H1 (cell line): ENCODE data around the gene DDX51. TPM values are rescaled to one million over a fixed set of nuclear protein-coding genes. Genes with fewer than 3 reads are reported as not detected.

Source experiments
- CTCF ChIA-PET: fragments of 300-600 bp; sonication (Branson Sonifier 250); formaldehyde crosslinking; loops from one replicate; lab custom pipeline; 2021; ENCODE audit not compliant: partially characterized antibody; lab: Charles Lee
- POLR2A ChIA-PET: fragments of 300-600 bp; sonication (Branson Sonifier 250); formaldehyde crosslinking; loops from one replicate; lab custom pipeline; 2021; ENCODE audit warnings: inconsistent platforms; ENCODE audit not compliant: partially characterized antibody; lab: Charles Lee
- DNase-seq, 2 experiments: peaks; one replicate each; pipeline versions ENCODE4 v3.0.0 to v3.0.0-alpha.2; 2010 to 2022; ENCODE audit warnings: low spot score in 2 of 2, low read depth in 1 of 2, mixed read lengths in 1 of 2
- FAIRE-seq: peaks from 2 replicates; lab custom pipeline; 2011; peaks lifted over from hg19 to GRCh38; lab: Jason Lieb, UNC
- H2AFZ ChIP-seq: 2 replicates; pipeline ENCODE4 v1.8.1; 2012; ENCODE audit warnings: low read length, inconsistent platforms
- H2AK5ac ChIP-seq: 2 replicates; pipeline ENCODE4 v1.6.1; 2013; ENCODE audit warnings: low read depth, low read length
- H2BK120ac ChIP-seq: replicated peaks from 2 replicates; pipeline ENCODE3; 2013; ENCODE audit warnings: low read depth, low read length, inconsistent platforms
- H2BK12ac ChIP-seq: 2 replicates; pipeline ENCODE4 v1.6.1; 2013; ENCODE audit warnings: low read depth, low read length
- H2BK15ac ChIP-seq: 2 replicates; pipeline ENCODE4 v1.6.1; 2013; ENCODE audit warnings: low read length
- H2BK20ac ChIP-seq: 2 replicates; pipeline ENCODE4 v1.6.1; 2013; ENCODE audit warnings: low read length
- H2BK5ac ChIP-seq: 2 replicates; pipeline ENCODE4 v1.6.1; 2013; ENCODE audit warnings: low read depth, low read length
- H3K14ac ChIP-seq: 2 replicates; pipeline ENCODE4 v1.6.1; 2013; ENCODE audit warnings: inconsistent platforms; ENCODE audit not compliant: insufficient read length
- H3K18ac ChIP-seq: 2 replicates; pipeline ENCODE4 v1.6.1; 2013; ENCODE audit warnings: low read length; ENCODE audit errors: extremely low read depth
- H3K23ac ChIP-seq: 2 replicates; pipeline ENCODE4 v1.6.1; 2013; ENCODE audit warnings: inconsistent platforms; ENCODE audit not compliant: insufficient read length
- H3K23me2 ChIP-seq: 2 replicates; pipeline ENCODE4 v1.6.1; 2013; ENCODE audit warnings: low read depth, low read length
- H3K27ac ChIP-seq: 2 replicates; pipeline ENCODE4 v1.6.1; 2011; ENCODE audit warnings: low read depth, low read length, inconsistent platforms
- H3K27me3 ChIP-seq, 4 experiments: replicated peaks in 1 of 4; 1 replicate in 1 of 4; 2 replicates in 3 of 4; pipeline versions ENCODE4 v1.6.1 to v1.8.1; 2011 to 2013; ENCODE audit warnings: low read length in 3 of 4, mild to moderate bottlenecking in 3 of 4, inconsistent platforms in 2 of 4, mixed read lengths in 2 of 4, moderate library complexity in 1 of 4; ENCODE audit not compliant: control insufficient read depth in 3 of 4, insufficient read depth in 3 of 4; ENCODE audit errors: extremely low read depth in 1 of 4
- H3K36me3 ChIP-seq, 4 experiments: 2 replicates each; pipeline versions ENCODE4 v1.6.1 to v1.8.1; 2011 to 2013; ENCODE audit warnings: mild to moderate bottlenecking in 4 of 4, low read length in 3 of 4, moderate library complexity in 2 of 4, control low read depth in 1 of 4, inconsistent platforms in 1 of 4; ENCODE audit not compliant: insufficient read depth in 4 of 4, control insufficient read depth in 2 of 4
- H3K4ac ChIP-seq: replicated peaks from 2 replicates; pipeline ENCODE3; 2013; ENCODE audit warnings: low read length, low read depth, mixed read lengths, inconsistent platforms; ENCODE audit not compliant: insufficient read length
- H3K4me1 ChIP-seq, 4 experiments: replicated peaks in 1 of 4; 1 replicate in 1 of 4; 2 replicates in 3 of 4; pipeline versions ENCODE4 v1.6.1 to v1.8.1; 2011 to 2013; ENCODE audit warnings: low read length in 3 of 4, inconsistent platforms in 2 of 4, mixed read lengths in 1 of 4; ENCODE audit not compliant: insufficient read depth in 4 of 4, control insufficient read depth in 3 of 4
- H3K4me2 ChIP-seq, 2 experiments: 2 replicates each; pipeline versions ENCODE4 v1.6.1 to v1.8.1; 2011 to 2013; ENCODE audit warnings: low read depth in 2 of 2, low read length in 2 of 2, control low read depth in 1 of 2, inconsistent platforms in 1 of 2, mild to moderate bottlenecking in 1 of 2; ENCODE audit not compliant: insufficient read depth in 1 of 2
- H3K4me3 ChIP-seq, 4 experiments: fragments of 200-600, 300-600 bp in 1 of 4; sonication (generic), shearing (Covaris generic), sonication (Bioruptor Twin) in 1 of 4; 2 replicates each; pipeline versions ENCODE4 v1.5.1 to v1.8.1; 2011 to 2016; ENCODE audit warnings: low read length in 4 of 4, low read depth in 3 of 4, control low read depth in 2 of 4, inconsistent platforms in 2 of 4, mild to moderate bottlenecking in 2 of 4, mixed read lengths in 1 of 4, moderate library complexity in 1 of 4; ENCODE audit not compliant: insufficient read depth in 2 of 4; ENCODE audit errors: extremely low read depth in 1 of 4
- H3K56ac ChIP-seq: replicated peaks from 2 replicates; pipeline ENCODE3; 2013; ENCODE audit warnings: low read depth, mild to moderate bottlenecking, mixed read lengths, low read length, inconsistent platforms; ENCODE audit not compliant: insufficient read length
- H3K79me1 ChIP-seq: 2 replicates; pipeline ENCODE4 v1.6.1; 2013; ENCODE audit warnings: low read depth, low read length, control low read depth
- H3K79me2 ChIP-seq, 2 experiments: 2 replicates each; pipeline versions ENCODE4 v1.6.1 to v1.8.1; 2012 to 2013; ENCODE audit warnings: low read length in 2 of 2, mild to moderate bottlenecking in 2 of 2, inconsistent platforms in 1 of 2; ENCODE audit not compliant: insufficient read depth in 2 of 2, control insufficient read depth in 1 of 2
- H3K9ac ChIP-seq, 4 experiments: replicated peaks in 1 of 4; 1 replicate in 1 of 4; 2 replicates in 3 of 4; pipeline versions ENCODE4 v1.6.1 to v1.8.1; 2011 to 2013; ENCODE audit warnings: low read depth in 3 of 4, low read length in 3 of 4, control low read depth in 2 of 4, mild to moderate bottlenecking in 2 of 4, moderate library complexity in 2 of 4, inconsistent platforms in 1 of 4; ENCODE audit errors: extremely low read depth in 1 of 4
- H3K9me3 ChIP-seq, 2 experiments: 2 replicates each; pipeline versions ENCODE4 v1.6.1 to v1.8.1; 2012 to 2013; ENCODE audit warnings: mild to moderate bottlenecking in 2 of 2, moderate library complexity in 2 of 2, control low read depth in 1 of 2, inconsistent platforms in 1 of 2, low read depth in 1 of 2, low read length in 1 of 2, mixed read lengths in 1 of 2; ENCODE audit not compliant: insufficient read depth in 2 of 2
- H4K20me1 ChIP-seq, 2 experiments: replicated peaks in 1 of 2; 2 replicates each; pipeline versions ENCODE3 to v1.8.1; 2011 to 2013; ENCODE audit warnings: inconsistent platforms in 2 of 2, low read length in 2 of 2, mild to moderate bottlenecking in 1 of 2; ENCODE audit not compliant: insufficient read depth in 2 of 2, control insufficient read depth in 1 of 2
- H4K5ac ChIP-seq: 2 replicates; pipeline ENCODE4 v1.6.1; 2013; ENCODE audit warnings: low read length, low read depth, mixed read lengths, inconsistent platforms; ENCODE audit not compliant: insufficient read length
- H4K8ac ChIP-seq: 2 replicates; pipeline ENCODE4 v1.8.0; 2013; ENCODE audit warnings: mild to moderate bottlenecking, moderate library complexity, low read length, inconsistent platforms; ENCODE audit not compliant: insufficient read depth; ENCODE audit errors: extremely low read depth
- H4K91ac ChIP-seq: replicated peaks from 2 replicates; pipeline ENCODE3; 2013; ENCODE audit warnings: low read length, mixed read lengths, inconsistent platforms; ENCODE audit not compliant: insufficient read length
- ASH2L ChIP-seq: fragments of 200-600, 300-600 bp; sonication (generic); IDR thresholded peaks from one replicate; pipeline ENCODE4 v1.7.1; 2017; ENCODE audit warnings: low read length
- BCL11A ChIP-seq, 2 experiments: IDR thresholded peaks; one replicate each; pipeline ENCODE4 v1.6.1; 2011; ENCODE audit warnings: low read depth in 2 of 2, low read length in 2 of 2, mild to moderate bottlenecking in 2 of 2
- CREB1 ChIP-seq: IDR thresholded peaks from 2 replicates; pipeline ENCODE4 v1.6.1; 2012; ENCODE audit warnings: inconsistent platforms
- FOSL1 ChIP-seq: IDR thresholded peaks from 2 replicates; pipeline ENCODE4 v1.6.1; 2011; ENCODE audit warnings: mild to moderate bottlenecking, low read depth, low read length, moderate library complexity; ENCODE audit not compliant: insufficient read depth
- KDM1A ChIP-seq: fragments of 200-600, 300-600 bp; sonication (generic); IDR thresholded peaks from 2 replicates; pipeline ENCODE4 v1.7.1; 2016; ENCODE audit warnings: mild to moderate bottlenecking, low read length, borderline replicate concordance
- PHF8 ChIP-seq: fragments of 200-600 bp; sonication (generic); conservative IDR thresholded peaks from 2 replicates; pipeline ENCODE4 v1.7.1; 2012; ENCODE audit warnings: low read depth, mild to moderate bottlenecking, inconsistent platforms, low read length, moderate library complexity
- POLR2A ChIP-seq, 2 experiments: IDR thresholded peaks; 1 replicate in 1 of 2; 2 replicates in 1 of 2; pipeline ENCODE4 v1.6.1; 2011; ENCODE audit warnings: low read depth in 2 of 2, low read length in 2 of 2, mild to moderate bottlenecking in 2 of 2; ENCODE audit errors: control extremely low read depth in 1 of 2
- RXRA ChIP-seq: IDR thresholded peaks from 2 replicates; pipeline ENCODE4 v1.6.1; 2011; ENCODE audit warnings: low read depth, mild to moderate bottlenecking, low read length, moderate library complexity; ENCODE audit not compliant: insufficient read depth
- SAP30 ChIP-seq: fragments of 300-600 bp; sonication (generic); IDR thresholded peaks from 2 replicates; pipeline ENCODE4 v1.7.1; 2012; ENCODE audit warnings: low read length, moderate library complexity, mild to moderate bottlenecking, inconsistent platforms; ENCODE audit not compliant: insufficient read depth, insufficient replicate concordance
- SP2 ChIP-seq: IDR thresholded peaks from 2 replicates; pipeline ENCODE4 v1.6.1; 2012; ENCODE audit warnings: mild to moderate bottlenecking, low read length, inconsistent platforms
- SP4 ChIP-seq: IDR thresholded peaks from 2 replicates; pipeline ENCODE4 v1.6.1; 2012; ENCODE audit warnings: low read length, inconsistent platforms
- SUZ12 ChIP-seq: fragments of 200-600 bp; sonication (generic); IDR thresholded peaks from 2 replicates; pipeline ENCODE4 v1.6.1; 2012; ENCODE audit warnings: mild to moderate bottlenecking, inconsistent platforms, low read length, moderate library complexity, mixed read lengths
- ZNF274 ChIP-seq: IDR thresholded peaks from 2 replicates; pipeline ENCODE4 v1.7.0; 2012; ENCODE audit warnings: low read length, borderline replicate concordance; ENCODE audit errors: extremely low read depth
- WGBS, 2 experiments: shearing (Covaris generic) in 1 of 2; methylation state at CpG; one replicate each; pipeline versions ENCODE4 v1.1.6 to v1.1.7; 2013 to 2015; ENCODE audit warnings: low lambda C conversion rate in 2 of 2, mixed read lengths in 2 of 2, inconsistent platforms in 1 of 2, low coverage in 1 of 2, missing lambda C conversion rate in 1 of 2; ENCODE audit not compliant: insufficient replicate concordance in 2 of 2, insufficient coverage in 1 of 2, insufficient read length in 1 of 2; ENCODE audit errors: extremely low coverage in 1 of 2, missing lambda C conversion rate in 1 of 2; 5-methylcytosine and 5-hydroxymethylcytosine counted together
- polyA plus RNA-seq, 7 experiments: library from polyadenylated mRNA; depleted of rRNA in 3 of 7; stranded (reverse) in 5 of 7; unstranded in 2 of 7; fragments of >200 nt in 5 of 7; fragments of 200-250 nt in 2 of 7; gene quantifications; 1 replicate in 5 of 7; 2 replicates in 1 of 7; 4 replicates in 1 of 7; pipeline versions ENCODE4 v1.2.1 to v1.2.3, GENCODE V29; 2011 to 2013; ENCODE audit warnings: missing spikeins in 2 of 7, mixed read lengths in 2 of 7
- total RNA-seq: library from RNA; stranded (reverse); fragmentation: NEBNext Ultra II Directional; extraction: Animal tissue kit (Norgen Biotek cat#: 25700); gene quantifications from 2 replicates; pipeline ENCODE4 v1.2.1, GENCODE V29; 2021

The DDX51 gene
- total and polyA plus RNA-seq, 2 of the 8 experiments (the other 6 are each of a cell fraction or from before 2014, with no cell fraction given): 11.2 to 24.4 TPM

GRCh38 chr12:132187646-132188450 is 43.7 kb upstream of the DDX51 start:
- H2BK12ac ChIP-seq: no peak overlapping the region
- 90% methylated on average over 32 of the region's 35 CpGs; no CpG with 5 or more reads in 1 of the 2 experiments for WGBS, 2 experiments
- no peaks in the 10 kb centered on the region for H3K79me1 ChIP-seq
- H3K9ac ChIP-seq: no peak overlapping the region
- no peak overlapping the region for H2BK15ac ChIP-seq
- peaks cover 0 to 2% of the 10 kb centered on the region in 2 experiments for H4K20me1 ChIP-seq
- no peak overlapping the region for H2BK5ac ChIP-seq
- peaks cover 4 to 73% (median 45%) of the 10 kb centered on the region in 4 experiments for H3K27me3 ChIP-seq
- H2BK120ac ChIP-seq: no peak overlapping the region
- CTCF ChIA-PET: interaction anchor here (0.8 to 1.1 kb wide), 3 partner anchors 8 to 186 kb away, joined by 3 to 4 read pairs (median 3); no protein-coding TSS in a partner anchor
- H2BK20ac ChIP-seq: no peak overlapping the region
- H3K23me2 ChIP-seq: peaks cover 7% of the 10 kb centered on the region; the same call in 1 of the 2 replicates
- peaks cover 0 to 13% (median 8%) of the 10 kb centered on the region in 4 experiments; a peak in 5 of 7 replicates for H3K4me1 ChIP-seq
- no peak overlapping the region for H3K14ac ChIP-seq
- H3K18ac ChIP-seq: no peak overlapping the region
- FAIRE-seq (no peak), DNase-seq (no peak)
- no peaks in the 10 kb centered on the region for H3K79me2 ChIP-seq
- H3K4me3 ChIP-seq: no peak overlapping the region
- H3K23ac ChIP-seq: no peak overlapping the region
- no peak overlapping the region for H3K4ac ChIP-seq
- no peak overlapping the region for H4K91ac ChIP-seq
- no peak overlapping the region for H3K27ac ChIP-seq
- H3K36me3 ChIP-seq: no peaks in the 10 kb centered on the region
- POLR2A ChIA-PET: no interaction called here
- H4K5ac ChIP-seq: no peak overlapping the region
- H3K56ac ChIP-seq: no peak overlapping the region
- peaks cover 0 to 9% of the 10 kb centered on the region in 2 experiments; a peak in 1 of 4 replicates for H3K9me3 ChIP-seq
- H2AFZ ChIP-seq: no peak overlapping the region
- no peak overlapping the region for H2AK5ac ChIP-seq
- H3K4me2 ChIP-seq: peak overlapping the region in 1 of 2 experiments; percentile 77; a peak in 1 of 4 replicates
- no peak overlapping the region; the same call in 1 of the 2 replicates for H4K8ac ChIP-seq
- TF ChIP-seq SUZ12: no peak
- no peak for TF ChIP-seq SAP30
- no peak for TF ChIP-seq FOSL1
- no peak for TF ChIP-seq ZNF274
- TF ChIP-seq ASH2L: no peak
- TF ChIP-seq RXRA: no peak
- no peak for TF ChIP-seq BCL11A (IDR thresholded peaks at IDR 0.05; ENCODE audit: low read depth in 2 of 2, low read length in 2 of 2)
- TF ChIP-seq KDM1A: no peak
- TF ChIP-seq CREB1: no peak
- TF ChIP-seq SP4: no peak
- TF ChIP-seq PHF8: no peak
- no peak for TF ChIP-seq POLR2A (IDR thresholded peaks at IDR 0.05; ENCODE audit: control extremely low read depth in 1 of 2, low read depth in 2 of 2, low read length in 2 of 2)
- no peak for TF ChIP-seq SP2
